HS-5 (cell line): ENCODE data around the gene MANF.

Experiments used
- DNase-seq: peaks from one replicate; pipeline ENCODE4 v3.0.0-alpha.2; 2012; ENCODE audit warnings: low read depth

The MANF gene

DNA sequence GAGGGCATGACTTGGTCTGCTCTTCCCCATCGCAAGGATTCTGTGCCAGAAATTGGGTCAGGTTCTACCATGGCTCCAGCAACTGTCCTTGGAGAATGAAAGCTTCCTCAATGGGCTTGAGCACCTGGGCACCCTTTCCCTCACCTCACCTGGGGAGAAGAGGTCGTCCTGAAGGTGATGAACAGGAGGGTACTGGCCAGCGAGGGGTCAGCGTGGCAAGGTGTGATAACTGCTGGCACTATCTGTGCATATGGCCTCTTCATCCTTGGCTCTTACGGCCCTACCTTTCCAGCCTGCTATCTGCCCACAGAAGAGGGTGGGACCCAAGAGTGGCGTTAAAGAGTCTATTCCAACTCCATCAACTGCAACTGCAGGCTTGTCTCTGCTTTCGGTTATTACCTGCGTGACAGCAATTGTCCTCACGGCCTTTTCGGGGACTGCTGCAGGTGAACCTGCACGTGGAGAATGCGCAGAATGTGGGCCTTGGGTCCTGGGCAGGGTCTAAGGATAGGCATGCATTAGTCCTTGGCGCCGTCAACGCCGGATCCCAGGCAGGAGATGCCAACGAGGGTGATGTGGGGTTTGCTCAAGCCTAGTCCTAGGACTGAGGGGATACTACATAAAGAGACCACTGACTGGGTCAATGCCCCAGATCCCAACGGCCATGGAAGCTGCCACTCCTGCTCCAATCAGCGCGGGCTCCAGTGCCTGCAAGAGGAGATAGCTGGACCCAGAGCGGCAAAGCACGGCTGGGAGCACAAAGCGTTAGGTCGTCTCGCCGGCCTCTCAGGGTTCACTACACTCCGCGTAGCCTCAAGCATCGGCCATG lies 5.4 kb downstream of the MANF start:
- no peak for DNase-seq

DNA sequence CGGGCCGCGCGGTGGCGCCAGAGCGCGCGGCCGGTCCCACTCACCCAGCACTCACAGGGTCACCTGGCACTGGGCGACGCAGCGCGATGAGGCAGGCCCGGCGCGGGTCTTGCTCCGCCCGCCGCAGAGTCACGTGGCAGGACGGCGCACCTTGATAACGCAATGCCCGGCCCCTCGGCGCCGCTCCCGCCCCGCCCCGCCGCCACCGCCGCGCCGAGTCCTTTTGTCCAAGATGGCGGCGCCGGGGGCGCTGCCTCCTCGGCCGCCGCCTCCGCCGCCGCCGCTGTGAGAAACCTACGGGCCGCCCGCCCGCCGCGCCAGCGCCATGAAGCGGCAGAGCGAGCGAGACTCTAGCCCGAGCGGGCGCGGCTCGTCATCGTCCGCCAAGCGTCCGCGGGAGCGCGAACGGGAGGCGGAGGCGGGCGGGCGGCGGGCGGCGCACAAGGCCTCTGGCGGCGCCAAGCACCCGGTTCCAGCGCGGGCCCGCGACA lies 6.0 kb downstream of the MANF start, which contains the start of gene RBM15B:
Gene RBM15B (plus strand): TSS at position 211 of the 491 bp plus-strand sequence. CDS start 115 bp downstream, at position 326.
- peak; percentile 73 for DNase-seq

DNA sequence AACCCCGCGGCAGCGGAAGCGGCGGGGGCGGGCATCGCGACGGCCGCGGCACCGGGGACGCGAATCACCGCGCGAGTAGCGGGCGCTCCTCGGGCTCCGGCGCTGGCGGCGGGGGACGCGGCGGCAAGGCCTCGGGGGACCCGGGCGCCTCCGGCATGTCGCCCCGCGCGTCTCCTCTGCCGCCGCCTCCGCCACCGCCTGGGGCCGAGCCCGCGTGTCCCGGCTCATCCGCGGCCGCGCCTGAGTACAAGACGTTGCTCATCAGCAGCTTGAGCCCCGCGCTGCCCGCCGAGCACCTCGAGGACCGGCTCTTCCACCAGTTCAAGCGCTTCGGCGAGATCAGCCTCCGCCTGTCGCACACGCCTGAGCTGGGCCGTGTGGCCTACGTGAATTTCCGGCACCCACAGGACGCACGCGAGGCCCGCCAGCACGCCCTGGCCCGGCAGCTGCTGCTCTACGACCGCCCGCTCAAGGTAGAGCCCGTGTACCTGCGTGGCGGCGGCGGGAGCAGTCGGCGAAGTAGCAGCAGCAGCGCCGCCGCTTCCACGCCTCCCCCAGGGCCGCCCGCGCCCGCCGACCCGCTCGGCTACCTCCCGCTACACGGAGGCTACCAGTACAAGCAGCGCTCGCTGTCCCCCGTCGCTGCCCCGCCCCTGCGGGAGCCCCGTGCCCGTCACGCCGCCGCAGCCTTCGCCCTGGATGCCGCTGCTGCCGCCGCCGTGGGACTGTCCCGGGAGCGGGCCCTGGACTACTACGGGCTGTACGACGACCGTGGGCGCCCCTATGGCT lies 6.7 kb downstream of the MANF start:
- no peak for DNase-seq

DNA sequence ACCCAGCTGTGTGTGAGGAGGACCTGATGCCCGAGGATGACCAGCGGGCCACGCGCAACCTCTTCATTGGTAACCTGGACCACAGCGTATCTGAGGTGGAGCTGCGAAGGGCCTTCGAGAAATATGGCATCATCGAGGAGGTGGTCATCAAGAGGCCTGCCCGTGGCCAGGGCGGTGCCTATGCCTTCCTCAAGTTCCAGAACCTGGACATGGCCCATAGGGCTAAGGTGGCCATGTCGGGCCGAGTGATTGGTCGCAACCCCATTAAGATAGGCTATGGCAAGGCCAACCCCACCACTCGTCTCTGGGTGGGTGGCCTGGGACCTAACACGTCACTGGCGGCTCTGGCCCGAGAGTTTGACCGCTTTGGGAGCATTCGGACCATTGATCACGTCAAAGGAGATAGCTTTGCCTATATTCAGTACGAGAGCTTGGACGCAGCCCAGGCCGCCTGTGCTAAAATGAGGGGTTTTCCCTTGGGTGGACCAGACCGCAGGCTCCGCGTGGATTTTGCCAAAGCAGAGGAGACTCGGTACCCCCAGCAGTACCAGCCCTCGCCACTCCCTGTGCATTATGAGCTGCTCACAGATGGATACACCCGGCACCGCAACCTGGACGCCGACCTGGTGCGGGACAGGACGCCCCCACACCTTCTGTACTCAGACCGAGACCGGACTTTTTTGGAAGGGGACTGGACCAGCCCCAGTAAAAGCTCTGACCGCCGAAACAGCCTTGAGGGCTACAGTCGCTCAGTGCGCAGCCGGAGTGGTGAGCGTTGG lies 7.5 kb downstream of the MANF start:
- DNase-seq, result no peak

DNA sequence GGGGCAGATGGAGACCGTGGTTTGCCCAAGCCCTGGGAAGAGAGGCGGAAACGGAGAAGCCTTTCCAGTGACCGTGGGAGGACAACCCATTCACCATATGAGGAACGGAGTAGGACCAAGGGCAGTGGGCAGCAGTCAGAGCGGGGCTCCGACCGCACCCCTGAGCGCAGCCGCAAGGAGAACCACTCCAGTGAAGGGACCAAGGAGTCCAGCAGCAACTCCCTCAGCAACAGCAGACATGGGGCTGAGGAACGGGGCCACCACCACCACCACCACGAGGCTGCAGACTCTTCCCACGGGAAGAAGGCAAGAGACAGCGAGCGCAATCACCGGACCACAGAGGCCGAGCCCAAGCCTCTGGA lies 8.0 kb downstream of the MANF start:
- DNase-seq, result no peak

DNA sequence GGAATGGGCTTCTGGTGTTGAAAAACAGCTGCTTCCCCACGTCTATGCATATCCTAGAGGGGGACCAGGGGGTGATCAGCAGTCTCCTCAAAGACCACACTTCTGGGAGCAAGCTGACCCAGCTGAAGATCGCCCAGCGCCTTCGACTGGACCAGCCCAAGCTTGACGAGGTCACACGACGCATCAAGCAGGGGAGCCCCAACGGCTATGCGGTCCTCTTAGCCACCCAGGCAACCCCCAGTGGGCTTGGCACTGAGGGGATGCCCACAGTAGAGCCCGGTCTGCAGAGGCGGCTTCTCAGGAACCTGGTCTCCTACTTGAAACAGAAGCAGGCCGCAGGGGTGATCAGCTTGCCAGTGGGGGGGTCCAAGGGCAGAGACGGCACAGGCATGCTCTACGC lies 8.5 kb downstream of the MANF start:
- DNase-seq, result no peak

DNA sequence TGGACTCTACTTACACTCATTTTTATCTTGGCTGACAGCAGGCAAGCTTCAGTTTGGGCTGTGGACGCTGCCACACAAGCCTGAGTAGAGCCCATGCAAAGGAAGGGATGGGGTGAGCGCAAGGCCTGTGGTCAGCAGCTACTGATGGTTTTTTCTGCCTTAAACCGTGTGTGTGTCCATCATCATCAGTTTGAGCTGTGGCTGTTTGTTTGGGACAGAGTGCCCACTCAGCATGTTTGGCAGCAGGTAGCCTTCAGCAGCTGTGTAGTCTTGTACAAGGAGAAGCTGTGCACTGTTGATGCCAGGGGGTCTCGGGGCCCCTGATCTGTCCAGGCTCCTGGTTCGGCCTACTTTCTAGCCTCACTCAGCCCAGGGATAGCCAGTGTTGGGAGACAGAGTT lies 9.4 kb downstream of the MANF start:
- no peak for DNase-seq

DNA sequence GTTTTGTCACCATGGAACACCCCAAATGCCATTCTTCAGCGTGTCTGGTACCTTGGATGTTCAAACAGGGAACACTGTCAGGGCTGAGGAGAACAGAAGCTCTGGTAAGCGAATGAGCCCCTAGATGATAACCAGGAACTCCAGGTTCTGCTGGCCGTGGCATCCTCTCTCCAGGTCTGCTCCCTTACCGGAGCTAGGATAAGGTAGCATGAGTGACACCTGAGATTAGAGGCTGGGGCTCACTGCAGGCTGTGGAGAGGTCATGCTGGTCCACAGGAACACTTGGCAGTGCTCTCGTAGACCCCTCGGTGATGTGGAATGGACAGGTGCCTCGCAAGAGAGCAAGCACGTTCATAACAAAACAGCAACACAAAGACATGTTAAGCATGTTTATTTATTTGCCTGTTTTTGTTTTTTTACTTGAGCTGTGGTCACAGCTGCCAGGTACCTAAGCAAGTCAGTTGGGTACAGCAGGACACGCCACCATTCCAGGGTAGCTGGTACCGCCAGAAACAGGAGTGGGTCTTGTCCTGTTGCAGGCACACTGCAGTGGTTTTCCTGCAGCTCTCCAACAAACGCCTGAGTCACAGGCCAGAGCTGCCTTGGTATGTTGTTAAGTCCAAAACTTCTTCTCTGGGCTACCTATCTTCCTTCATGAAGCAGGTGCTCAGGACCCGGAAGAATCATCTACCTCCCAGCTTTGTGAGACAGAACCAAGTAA lies 10.6 kb downstream of the MANF start:
- DNase-seq, result no peak

DNA sequence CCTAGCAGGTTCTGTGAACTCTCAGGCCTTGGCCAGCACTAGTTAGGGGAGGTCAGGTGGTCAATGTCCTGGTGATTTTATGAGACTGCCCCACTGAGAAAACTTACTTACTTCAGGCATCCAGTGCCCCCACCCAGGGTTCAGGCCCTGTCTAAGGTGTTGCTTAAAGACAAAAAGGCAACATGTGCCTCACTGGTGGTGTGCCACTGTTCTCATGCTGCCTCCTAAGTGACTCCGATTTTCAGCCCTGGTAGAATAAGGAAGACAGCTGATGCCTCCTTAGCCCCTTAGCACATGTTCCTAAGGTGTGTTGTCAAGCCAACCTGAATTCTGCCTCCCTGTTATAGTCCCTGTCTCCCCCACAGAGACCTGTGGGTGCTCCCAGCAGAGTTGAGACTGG lies 11.3 kb downstream of the MANF start:
- DNase-seq, result no peak

DNA sequence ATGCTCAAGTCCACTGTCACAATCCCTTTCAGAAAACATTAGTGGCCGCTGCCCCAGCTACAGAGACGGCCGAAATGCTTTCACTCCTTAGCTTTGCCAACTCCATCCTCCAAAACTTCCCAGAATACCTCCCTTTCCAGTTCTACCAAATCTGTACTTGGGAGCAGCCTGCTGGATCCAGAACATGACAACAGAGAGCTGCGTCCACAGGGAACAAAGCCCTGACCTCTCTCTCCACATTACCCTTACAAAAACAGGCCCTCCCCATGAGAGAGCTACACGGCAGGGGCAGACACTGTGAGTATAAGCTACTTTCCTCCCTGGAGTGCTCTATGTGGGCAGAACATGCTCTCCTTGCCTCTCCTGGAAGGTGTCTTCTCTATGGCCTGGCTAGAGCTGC lies 12.3 kb downstream of the MANF start:
- DNase-seq, result no peak

DNA sequence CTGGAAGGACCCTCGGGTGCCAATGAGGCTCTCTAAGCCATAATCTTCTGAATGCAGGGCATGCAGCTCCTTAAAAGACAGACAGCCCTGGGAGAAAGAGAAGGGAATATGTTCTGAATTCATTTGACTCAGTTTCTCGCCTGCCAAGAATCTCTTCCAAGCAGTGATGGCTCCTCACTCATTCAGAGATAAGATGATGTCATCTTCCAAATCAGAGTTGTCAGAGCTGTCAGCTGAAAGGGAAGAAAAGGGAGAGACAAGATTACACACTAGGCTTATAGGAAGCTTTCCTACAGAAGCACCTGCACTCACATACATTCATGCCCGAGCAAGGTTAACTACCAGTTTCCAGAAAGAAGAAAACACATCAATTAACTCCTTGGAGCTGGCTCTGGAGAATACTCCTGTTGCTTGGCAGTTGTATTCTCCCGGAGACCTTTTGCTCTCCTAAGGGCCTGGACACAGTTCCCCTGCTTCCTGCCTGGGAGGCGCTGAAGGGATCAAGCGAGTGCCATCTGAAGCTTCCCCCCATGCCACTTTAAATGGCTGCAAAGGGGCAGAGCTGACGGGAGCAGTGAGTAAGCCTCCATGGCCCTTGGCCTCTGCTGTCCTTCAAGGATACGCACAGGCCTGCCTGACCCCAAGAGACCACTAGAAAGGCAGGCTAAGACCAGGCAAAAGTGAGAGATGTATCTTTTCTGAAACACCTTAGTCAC lies 13.7 kb downstream of the MANF start:
- DNase-seq, result no peak

DNA sequence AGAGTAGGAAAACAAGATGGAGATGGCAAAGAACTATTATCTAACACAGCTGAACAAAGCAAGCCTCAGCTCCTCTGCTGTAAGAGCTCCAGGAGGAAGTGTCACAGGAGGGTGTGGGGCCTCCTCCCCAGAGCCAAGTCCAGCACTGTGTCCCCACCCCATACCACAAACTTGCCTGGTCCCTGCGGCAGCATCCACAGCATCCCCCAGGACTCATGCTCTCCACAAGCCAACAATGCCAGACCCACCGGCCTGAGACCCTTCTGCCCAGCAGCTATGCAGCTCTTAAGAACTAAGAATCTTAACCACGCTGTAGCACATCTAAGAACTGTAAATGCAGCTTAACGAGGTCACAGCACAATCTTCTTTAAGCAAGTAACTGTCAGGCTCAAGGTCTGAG lies 15.1 kb downstream of the MANF start:
- DNase-seq, result no peak

DNA sequence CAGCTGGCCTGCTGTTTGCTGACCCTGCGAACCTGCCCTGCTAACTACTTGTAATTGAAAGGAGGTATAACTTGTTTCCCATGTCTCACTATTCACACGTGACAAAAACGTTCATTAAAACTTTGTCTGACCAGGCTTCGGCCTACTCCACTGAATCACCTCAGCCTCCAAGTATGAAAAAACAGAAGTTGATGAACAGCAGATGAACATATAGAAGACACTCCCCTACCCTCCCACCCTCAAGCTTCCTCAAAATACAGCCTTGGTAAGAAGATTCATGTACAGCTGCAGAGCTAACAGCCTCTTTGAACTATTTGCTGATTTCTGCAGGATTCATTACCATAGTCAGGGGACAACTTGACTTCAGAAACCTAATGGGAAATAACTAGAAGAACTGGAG lies 16.6 kb downstream of the MANF start:
- DNase-seq, result no peak

DNA sequence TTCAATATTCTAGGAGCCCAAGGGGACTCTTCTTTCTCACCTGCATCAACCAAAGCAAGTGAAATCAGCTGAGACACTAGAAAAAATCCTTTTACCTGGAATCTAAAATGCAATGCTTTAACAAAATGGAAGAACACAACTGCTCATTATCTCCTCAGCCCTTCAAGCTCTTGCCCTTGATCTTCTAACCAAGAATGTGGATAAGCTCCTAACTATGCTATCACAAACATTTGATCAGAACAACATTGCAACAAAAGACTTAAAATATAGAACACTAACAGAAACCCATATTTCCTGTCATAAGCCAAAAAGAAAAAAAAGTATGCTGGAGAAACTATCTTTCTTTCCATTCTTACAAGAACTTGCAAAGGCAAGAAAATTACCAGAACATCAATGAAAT lies 18.6 kb downstream of the MANF start:
- DNase-seq, result no peak

DNA sequence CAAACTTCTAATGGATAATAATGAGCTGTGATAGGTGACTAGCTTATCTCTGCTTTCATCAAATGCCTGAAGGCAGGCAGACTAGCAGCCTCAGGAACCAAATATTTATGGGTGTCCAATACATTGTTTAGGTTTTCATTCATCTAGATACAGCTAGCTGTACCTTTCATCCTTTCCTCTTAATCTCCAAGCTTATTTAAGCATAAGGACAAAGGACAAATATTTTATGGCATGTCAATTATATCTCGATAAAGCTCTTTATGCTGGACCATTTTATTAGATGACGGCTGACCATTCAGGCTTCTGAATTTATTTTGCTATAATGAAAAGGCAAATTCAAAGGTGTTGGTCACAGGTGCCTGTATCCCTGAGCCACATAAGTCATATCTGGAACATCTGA lies 22.9 kb downstream of the MANF start:
- DNase-seq, result no peak

DNA sequence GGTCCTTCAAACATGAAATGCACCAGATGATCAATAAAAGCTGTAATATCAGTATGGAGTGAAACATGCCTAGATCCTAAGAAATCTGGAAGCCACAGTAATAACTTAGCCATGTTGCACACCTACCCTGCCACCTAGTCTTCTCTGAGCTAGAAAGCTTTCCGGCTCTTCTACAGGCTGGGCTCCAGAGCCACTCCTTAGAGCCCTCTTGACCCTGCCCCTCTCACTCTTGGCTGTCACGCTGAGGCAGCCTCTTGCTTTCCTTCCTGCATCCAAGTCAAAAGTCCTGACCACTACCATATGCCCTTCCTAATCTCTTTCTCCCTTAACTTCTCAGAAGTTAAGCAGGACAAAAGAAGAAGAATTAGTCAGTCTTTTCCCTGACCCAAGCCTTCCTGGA lies 23.7 kb downstream of the MANF start:
- no peak for DNase-seq

DNA sequence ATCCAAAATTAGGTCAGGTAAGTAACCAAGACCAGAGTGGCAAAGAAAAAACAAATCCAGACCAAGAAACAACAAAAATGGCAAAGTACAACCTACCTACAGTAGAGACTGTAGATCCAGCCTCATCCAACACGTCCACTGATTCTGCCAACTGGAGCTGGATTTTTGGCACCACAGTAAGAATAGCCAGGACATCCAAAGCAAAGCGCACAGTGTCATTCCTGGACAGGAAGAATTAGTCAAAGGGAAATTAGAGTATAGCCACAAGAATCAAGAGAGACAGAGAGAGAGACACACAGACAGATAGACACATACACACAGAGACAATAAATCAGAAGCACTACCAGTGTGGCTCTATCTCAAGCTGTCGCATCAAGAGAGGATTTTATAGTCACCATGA lies 37.1 kb downstream of the MANF start:
- no peak for DNase-seq

DNA sequence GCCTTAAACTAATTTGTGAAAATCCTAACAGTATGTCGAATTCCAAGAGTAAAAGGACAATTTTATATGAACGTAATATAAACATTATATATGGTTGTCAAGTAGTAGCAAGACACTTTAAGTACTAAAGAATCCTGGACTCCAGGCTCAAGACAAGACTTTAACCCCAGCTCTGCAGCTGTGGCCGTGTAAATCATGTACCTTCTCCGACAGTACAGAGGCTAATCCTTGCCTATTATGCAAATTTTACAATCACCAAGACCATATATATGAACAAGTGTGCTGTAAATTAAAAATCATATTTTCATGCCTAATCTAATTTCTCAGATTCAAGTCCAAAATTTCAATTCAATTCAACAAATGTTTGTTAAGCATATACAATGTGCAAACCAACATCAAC lies 41.8 kb downstream of the MANF start:
- no peak for DNase-seq

DNA sequence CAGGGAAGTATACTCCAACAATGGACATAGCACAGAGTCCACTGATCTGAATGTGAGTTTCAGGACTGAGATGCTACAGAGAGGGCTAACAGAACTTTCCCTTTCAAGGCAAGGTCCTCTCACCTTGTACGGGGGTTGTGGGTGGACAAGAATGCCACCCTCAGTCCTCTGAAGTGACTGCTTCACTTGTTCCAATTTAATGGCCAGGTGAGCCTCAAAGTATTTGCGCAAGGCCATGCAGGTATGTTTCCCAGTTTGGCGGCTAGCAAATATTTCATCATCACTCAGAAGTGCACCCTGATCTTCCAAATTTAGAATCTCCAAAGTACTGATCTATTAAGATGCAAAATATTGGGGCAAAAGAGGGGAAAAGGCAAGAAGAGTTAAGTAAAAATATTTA lies 44.0 kb downstream of the MANF start:
- no peak for DNase-seq

DNA sequence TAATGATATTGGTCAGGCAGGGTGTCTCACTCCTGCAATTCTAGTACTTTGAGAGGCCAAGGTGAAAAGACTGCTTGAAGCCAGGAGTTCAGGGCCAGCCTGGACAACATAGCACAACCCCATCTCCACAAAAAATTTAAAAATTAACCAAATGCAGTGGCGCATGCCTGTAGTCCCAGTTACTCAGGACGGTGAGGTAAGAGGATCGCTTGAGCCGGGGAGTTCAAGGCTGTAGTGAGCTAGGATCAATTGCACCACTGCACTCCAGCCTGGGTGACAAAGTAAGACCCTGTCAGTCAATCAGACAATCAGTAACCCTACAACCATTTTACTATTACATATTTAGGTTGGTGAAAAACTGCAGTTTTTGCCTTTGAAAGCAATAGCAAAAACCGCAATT lies 49.0 kb downstream of the MANF start:
- DNase-seq, result no peak

DNA sequence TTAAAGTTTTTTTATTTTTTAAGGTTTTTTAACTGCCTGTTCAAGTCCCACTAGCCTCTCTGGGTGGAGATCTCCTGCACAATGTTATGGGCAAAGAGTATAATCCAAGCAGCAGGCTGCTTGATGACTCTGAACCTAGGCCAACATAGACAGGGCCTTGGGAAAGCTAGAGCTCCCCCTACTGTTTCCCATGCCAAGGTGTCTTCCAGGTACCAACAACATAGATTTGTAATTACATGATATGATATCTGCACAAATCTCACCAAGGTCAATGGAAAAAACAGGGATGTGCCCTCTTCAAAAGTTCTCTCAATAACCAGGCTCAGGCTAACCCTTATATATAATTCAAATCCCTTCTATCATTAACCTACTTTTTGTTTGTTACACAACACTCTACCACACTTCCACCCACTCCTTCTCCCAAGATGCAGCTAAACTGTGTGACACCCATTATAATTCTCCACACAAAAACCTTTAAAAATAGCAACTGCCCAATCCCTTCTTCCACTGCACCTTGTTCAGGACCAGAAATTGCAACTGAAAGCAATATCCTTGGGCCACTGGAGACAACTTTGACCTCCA lies 49.7 kb downstream of the MANF start:
- DNase-seq, result no peak
